ENCODE data around the gene PIERCE2.

DNA sequence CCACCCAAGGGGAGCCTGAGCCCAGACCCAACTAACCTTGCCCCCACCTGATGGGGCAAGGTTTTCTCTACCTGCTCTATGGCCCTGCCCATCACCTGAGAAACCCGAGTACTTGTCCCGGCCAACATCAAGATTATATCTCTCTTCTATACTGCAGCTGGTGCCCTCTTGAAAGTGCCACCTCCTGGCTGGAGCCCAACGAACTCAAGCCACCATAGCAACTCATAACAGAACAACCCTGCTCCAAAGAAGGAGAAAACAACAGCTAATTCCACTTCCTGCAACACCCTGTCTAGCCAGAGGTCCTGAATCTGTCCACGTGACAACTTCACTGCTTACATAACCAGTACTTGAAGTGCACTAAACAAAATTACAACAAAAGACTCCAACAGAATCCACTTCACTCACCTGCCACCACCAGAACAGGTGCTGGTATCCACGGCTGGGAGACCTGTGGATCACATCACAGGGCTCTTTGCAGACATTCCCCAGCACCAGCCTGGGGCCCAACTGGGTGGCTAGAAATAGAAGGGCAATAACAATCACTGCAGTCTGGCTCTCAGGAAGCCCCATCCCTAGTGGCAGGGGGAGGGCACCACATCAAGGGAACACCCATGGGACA lies 49.2 kb downstream of the PIERCE2 start:
- TF ChIP-seq, protein P1, sequence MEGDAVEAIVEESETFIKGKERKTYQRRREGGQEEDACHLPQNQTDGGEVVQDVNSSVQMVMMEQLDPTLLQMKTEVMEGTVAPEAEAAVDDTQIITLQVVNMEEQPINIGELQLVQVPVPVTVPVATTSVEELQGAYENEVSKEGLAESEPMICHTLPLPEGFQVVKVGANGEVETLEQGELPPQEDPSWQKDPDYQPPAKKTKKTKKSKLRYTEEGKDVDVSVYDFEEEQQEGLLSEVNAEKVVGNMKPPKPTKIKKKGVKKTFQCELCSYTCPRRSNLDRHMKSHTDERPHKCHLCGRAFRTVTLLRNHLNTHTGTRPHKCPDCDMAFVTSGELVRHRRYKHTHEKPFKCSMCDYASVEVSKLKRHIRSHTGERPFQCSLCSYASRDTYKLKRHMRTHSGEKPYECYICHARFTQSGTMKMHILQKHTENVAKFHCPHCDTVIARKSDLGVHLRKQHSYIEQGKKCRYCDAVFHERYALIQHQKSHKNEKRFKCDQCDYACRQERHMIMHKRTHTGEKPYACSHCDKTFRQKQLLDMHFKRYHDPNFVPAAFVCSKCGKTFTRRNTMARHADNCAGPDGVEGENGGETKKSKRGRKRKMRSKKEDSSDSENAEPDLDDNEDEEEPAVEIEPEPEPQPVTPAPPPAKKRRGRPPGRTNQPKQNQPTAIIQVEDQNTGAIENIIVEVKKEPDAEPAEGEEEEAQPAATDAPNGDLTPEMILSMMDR (IDR thresholded peaks at IDR 0.05; ENCODE audit: low read length): no peak
- TF ChIP-seq EZH2 (IDR thresholded peaks at IDR 0.05; ENCODE audit: borderline replicate concordance, low read length): no peak
